Testis (tissue), 2 donors: ENCODE data around the gene MBNL2.

Experiments used
- CTCF ChIP-seq, 3 experiments: fragments of 450-650 bp in 2 of 3; fragments of 200-600 bp in 1 of 3; sonication (generic) in 1 of 3; IDR thresholded peaks; one replicate each; pipeline ENCODE4 v1.5.1; 2016 to 2019; ENCODE audit warnings: antibody characterized with exemption in 3 of 3, mild to moderate bottlenecking in 2 of 3, moderate library complexity in 1 of 3
- POLR2A ChIP-seq: fragments of 450-650 bp; IDR thresholded peaks from one replicate; pipeline ENCODE4 v1.6.1; 2017; ENCODE audit warnings: antibody characterized with exemption, mild to moderate bottlenecking, moderate library complexity

GRCh38 chr13:97223037-97223710, 1.0 kb downstream of the MBNL2 start:
- no peak for TF ChIP-seq CTCF (IDR thresholded peaks at IDR 0.05)
- TF ChIP-seq POLR2A, result no peak
